ENCODE results near the gene NOTCH4. TPM values are rescaled to one million over a fixed set of nuclear protein-coding genes. Genes with fewer than 3 reads are reported as not detected.
A peak's percentile ranks its signal among the peaks of the same experiment; 100 is the strongest.
"Not testable (repeated sequence)": the region's sequence is repeated elsewhere in the genome, so short reads cannot be mapped to it uniquely, and the experiment has no call there.

The NOTCH4 gene
- total RNA-seq, 1 donor from 2014 or later = 242 TPM

DNA sequence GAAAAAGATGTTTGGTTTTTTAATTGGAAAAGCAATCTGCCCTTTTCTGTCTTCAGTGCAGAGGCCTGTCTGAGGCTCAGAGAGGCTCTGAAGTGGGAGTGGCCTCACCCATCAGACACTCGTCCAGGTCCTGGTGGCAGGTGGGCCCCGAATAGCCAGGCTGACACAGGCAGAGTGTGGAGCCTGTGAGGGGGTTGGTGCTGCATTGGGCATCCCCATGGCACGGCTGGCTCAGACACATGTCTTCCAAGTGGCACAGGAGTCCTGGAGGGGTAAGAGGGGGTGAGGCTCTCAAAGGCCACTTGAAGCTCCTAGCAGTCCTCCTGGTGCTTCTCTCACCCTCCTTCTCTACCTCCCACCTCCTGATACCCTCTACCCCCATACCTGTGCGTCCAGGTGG is 3.8 kb downstream of the NOTCH4 start:
- no peak for DNase-seq (ENCODE audit: extremely low read depth, low read depth, low spot score)

DNA sequence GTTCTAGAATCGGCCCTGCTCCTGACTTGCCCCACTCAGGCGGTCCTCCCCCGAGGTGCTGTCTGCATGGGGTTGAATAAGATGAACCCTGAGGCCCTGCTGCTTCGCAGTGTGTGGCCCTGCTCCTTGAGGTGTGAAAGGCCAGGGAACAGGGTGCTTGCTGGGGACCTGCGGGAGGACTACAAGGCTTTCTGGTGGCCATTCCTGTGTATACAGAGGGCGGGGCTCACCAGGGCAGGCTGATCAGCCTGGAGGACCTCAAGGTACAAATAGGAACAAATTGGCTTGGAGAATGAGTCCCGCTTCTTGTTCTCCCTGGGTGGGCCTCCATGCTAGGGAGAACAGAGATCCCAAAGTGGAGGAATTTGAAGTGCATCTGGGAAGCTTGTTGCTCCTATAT is 5.7 kb downstream of the NOTCH4 start:
- no peak for DNase-seq (ENCODE audit: extremely low read depth, low read depth, low spot score)

DNA sequence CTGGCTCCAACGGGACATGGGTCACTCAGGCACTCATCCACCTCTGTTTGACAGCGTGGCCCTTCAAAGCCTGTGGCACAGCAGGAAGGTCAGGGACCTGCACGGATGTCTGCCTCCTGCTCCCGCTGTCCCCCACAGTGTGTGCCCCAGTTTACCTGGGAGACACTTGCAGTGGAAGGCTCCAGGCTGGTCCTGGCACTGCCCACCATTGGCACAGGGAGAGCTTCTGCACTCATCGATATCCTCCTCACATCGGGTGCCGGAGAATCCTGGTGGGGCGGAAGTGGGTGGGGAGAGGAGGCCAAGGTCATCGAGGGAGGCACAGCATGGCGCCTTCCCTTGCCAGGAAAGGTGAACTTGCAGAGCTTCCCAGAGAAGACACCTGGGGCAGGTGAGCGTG is 6.9 kb downstream of the NOTCH4 start:
- DNase-seq (ENCODE audit: extremely low read depth, low read depth, low spot score) = no peak

DNA sequence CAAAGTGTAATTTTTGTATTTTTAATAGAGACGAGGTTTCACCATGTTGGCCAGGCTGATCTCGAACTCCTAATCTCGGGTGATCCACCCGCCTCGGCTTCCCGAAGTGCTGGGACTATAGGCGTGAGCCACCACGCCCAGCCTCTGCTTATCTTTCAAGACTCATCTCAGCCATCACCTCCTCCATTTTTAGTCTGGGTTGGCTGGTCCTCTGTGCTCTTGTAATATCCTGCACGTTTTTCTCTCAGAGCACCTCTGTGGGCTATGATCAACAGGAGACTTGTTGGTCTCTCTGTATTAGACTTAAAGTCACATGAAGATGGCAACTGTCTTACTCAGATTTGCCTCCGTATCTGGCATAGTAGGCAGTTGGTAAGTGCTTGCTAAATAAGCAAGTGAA is 7.6 kb downstream of the NOTCH4 start:
- DNase-seq (ENCODE audit: extremely low read depth, low read depth, low spot score) = no peak

DNA sequence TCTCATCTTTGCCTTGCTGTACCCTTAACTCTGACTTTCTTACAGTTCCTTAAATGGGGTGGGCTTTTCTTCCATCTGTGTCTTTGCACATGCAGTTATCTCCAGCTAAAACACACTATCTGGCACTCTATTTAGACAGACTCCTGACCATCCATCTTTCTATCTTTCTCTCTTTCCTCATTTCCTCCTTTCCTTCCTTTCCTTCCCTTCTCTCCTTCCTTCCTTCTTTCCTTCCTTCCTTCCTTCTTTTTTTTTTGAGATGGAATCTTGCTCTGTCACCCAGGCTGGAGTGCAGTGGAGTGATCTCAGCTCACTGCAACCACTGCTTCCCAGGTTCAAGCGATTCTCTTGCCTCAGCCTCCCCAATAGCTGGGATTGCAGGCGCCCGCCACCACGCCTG is 8.2 kb downstream of the NOTCH4 start:
- DNase-seq (ENCODE audit: extremely low read depth, low read depth, low spot score) = no peak

DNA sequence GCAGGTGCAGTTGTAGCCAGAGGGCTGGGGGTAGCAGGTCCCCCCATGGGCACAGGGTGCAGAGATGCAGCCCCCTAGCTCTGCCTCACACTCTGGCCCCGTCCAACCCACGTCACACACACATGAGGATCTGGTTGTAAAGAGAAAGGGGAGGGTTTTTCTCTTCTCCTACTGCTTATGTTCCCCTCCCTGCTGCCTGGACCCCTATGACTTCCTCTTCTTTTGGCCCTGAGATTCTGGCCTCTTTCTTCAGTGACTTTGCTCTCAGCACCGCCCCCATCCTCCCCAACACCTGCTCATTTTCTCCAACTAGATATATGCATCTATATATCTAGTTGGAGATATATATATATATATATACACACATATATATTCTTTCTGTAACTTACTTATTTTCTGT is 9.7 kb downstream of the NOTCH4 start:
- no peak for DNase-seq (ENCODE audit: extremely low read depth, low read depth, low spot score)

DNA sequence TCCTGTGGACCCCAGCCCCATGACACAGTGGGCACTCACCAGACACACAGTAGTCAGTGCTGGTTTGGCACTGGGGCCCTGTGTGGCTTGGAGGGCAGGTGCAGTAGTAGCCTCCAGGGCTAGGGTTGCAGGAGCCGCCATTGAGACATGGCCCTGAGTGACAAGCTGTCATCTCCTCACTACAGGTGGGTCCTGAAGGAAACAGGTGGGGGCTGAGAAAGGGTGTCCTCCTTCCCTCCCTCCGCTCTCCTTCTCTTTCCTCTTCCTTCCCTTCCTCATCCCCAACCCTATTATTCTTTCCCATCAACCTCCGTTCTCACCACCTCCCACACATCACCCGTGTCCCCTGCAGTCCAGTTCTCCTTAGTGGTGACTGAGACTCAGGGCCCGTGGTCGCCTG is 10.2 kb downstream of the NOTCH4 start:
- DNase-seq (ENCODE audit: extremely low read depth, low read depth, low spot score) = no peak

DNA sequence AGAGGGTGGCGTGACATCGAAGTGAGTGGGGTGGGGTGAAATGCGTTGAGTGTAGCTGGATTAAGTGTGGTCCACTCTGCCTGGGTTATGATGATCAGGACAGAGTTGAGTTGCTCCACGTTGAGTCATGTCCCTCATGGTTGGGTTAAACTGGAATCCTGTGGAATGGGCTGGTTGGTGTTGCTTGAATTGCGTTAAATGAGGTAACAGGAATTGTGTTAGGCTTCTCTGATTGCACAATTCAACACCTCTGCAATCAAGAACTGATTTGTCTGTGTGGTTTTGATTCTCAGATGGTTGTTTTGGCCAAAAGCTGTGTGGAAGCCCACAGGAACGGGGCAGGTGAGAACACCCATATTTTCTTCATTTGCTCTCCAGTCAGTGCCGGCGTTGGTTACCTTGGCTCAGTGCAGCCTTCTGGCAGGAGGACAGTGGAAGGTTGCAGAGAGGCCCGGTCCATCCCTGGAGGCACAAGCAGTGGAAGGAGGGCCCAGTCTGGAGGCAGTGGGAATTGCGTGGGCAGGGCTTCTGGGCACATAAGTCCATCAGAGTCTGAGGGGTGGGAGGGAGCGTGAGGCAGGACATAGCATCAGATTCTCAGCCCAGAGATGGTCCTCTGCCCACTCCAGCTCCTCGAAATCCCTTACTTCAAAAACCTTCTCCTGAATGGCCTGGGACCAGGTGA is 11.6 kb downstream of the NOTCH4 start:
- DNase-seq (ENCODE audit: extremely low read depth, low read depth, low spot score) = no peak

DNA sequence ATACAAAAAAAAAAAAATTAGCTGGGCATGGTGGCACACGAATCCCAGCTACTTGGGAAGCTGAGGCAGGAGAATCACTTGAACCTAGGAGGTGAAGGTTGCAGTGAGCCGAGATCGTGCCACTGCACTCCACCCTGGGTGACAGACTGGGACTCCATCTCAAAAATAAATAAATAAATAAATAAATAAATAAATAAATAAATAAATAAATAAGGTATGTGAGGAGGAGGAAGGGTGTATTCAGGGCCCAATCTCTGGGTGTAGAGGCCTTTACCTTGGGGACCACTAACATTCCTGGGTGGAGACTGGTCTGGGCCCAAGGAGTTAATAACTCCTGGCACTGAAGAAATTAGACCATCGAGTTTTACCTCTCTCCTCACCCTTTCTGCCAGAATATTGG is 12.4 kb downstream of the NOTCH4 start:
- DNase-seq (ENCODE audit: extremely low read depth, low read depth, low spot score) = not testable (repeated sequence)

DNA sequence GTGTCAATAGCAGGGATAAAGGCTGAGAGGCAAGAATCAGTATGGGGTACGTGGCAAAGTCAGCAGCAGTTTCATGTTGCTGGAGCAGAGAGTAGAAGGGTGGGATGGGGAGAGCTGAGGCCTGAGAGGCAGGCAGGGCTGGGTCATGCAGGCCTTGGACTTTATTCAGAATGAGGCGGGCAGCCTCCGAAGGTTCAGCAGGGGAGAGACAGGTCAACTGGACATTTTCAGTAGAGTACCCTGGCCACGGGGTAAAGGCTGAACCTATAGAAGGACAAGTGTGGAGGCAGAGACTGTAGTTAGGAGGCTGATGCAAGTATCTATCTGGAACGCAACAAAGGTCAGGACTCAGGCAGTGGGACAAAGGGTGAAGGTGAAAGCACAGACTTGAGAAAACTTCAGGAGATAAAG is 13.7 kb downstream of the NOTCH4 start:
- DNase-seq (ENCODE audit: extremely low read depth, low read depth, low spot score) = no peak

DNA sequence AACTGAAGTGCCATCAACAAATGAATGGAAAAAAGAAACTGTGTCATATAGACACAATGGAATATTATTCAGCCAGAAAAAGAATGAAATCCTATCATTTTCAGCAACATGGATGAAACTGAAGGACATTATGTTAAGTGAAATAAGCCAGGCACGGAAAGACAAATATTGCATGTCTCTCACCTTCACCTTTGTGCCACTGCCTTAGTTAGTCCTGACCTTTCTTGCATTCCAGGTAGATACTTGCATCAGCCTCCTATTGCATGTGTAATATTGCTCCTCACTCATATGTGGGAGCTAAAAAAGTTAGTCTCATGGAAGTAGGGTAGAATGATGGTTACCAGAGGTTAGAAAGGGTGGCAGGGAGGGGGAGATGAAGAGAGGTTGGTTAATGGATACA is 14.9 kb downstream of the NOTCH4 start:
- no peak for DNase-seq (ENCODE audit: extremely low read depth, low read depth, low spot score)

DNA sequence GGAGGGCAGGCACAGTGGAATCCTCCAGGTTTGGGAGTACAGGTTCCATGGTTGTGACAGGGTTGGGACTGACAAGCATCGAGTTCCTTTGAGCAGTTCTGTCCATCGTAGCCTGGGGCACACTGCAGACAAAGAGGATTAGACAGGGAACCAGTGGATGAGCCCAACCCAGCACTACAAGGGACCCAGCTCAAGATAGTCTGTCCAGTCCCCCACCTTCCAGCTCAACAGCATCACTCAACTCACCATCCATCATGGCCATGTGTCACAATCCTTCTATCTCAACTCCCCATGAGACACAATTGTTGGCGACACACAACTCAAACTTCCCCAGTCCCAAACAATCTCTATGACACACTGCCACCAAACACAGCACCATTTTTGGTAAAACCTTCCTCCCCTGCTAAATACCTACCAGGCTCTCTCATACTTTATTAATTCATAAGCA is 19.6 kb downstream of the NOTCH4 start:
- no peak for DNase-seq (ENCODE audit: extremely low read depth, low read depth, low spot score)

DNA sequence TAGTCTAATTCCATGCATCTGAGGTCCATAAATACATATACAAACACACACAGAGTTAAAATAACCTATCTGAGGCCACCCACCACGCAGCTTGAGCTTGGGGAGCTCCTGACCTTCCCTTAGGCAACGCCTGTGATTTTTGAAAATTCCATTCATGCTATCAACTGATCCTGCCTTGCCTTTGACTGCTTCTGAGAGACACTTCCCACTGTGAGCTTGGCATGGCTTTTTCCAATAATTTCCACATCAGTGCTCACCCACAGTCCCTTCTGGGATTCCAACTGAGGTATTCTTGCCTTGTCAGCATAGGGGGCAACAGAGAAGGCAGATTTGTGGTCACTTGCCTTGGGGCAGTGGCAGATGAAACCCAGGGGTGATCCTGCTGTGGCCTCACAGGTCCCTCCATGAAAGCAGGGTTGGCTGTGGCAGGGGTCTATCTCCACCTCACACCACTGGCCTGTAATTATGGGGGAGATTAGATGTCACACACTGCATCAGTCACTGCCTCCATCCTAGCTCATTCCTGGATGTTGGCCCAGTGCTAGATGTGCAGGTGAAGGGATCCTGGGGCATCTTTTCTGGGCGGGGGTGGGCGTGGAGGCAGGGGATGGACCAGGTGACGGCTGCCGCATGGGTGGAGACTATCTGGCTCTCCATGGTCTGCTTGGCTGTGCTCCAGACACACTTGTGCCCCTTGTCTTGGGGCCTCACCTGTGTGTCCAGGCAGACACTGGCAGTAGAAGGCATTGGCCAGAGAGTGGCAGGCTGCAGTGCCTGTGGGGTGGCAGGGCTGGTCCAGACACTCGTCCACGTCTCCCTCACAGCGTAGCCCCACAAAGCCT is 20.2 kb downstream of the NOTCH4 start:
- DNase-seq (ENCODE audit: extremely low read depth, low read depth, low spot score) = no peak

DNA sequence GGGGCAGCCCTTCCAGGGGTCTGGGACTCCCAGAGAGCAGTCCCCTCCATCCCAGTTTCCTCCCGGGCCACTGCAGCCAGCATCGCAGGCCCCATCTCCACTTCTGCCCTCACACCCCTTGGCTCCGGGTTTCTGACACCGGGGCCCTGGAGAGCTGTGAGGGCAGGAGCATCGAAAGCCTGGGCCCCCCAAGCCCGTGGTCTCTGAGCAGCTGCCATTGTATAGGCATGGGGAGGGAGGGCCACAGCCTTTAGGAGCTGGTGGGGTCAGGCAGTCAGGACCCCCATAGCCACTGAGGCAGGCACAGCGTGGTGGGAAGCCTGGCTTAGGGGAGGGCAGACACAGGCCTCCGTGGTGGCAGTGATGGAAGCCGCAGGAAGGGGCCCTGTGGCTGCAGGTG is 21.7 kb downstream of the NOTCH4 start:
- no peak for DNase-seq (ENCODE audit: extremely low read depth, low read depth, low spot score)

DNA sequence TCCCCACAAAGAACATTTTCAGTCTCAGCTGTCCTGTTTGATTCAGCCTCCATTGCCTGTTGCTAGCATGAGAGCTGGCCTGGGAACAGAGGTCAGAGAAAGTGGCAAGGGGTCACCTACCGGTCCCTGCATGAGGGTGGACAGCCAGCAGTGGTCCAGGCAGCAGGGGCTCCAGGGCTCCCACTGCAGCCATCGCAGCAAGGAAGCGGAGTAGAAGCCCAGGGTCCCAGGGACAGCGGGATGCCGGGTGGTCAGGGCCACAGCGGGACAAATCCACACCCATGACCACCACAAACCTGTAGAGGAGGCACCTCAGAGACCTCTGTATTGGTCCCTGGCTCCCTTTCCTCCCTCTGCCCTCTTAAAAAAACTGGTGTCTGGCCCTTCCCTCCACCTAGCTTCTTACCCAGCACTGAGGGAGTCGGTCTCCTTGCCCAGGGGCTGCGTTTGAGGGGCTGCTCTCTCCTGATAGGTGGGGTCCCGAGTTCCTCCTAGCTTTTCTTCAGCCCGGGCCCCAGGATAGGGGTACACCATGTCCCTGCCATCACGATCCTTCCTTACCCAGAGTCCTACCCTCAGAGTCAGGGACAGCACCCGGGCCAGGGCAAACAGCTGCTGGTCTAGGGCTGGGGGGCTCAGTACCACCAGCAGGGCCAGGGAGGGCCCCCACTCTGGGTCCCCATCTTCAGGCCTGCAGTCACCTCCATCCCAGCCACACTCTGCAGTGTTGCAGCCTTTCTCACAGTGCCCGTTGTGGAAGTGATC is 23.0 kb downstream of the NOTCH4 start:
- DNase-seq (ENCODE audit: extremely low read depth, low read depth, low spot score) = no peak

DNA sequence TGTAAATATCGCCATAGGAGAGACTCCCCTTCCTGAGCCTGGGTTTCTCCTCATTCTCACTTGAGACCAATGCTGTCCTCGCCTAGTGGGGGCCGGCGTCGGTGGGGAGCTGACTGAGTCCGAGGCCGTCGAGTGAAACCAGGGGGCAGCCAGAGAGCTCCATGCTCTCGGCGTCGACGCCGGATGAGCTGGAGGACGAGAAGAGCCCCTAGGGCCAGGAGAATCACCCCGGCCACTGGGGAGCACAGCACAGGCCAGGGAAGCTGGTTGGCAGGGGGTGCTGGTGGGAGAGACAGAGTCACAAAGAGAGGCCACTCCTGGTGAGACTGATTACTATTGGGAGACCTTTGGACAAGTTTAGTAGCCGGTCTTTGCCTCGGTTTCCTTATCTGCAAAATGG is 25.0 kb downstream of the NOTCH4 start:
- no peak for DNase-seq (ENCODE audit: extremely low read depth, low read depth, low spot score)

DNA sequence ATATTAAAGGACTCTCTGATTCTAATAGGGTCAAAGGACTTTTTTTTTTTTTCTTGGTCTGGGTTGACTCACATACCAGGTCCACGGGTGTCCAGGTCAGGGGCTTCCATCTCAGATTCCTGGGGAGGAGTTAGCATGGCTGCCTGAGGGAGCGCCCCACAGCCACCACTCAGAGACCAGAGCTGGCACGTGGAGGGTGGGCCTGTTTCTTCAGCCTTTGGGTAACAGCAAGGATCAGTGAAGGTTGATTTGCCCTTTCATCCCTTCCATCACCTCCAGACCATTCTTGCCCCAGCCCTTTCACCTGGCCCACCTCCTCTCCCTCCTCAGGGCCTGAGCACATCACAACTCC is 25.5 kb downstream of the NOTCH4 start:
- DNase-seq (ENCODE audit: extremely low read depth, low read depth, low spot score) = no peak

DNA sequence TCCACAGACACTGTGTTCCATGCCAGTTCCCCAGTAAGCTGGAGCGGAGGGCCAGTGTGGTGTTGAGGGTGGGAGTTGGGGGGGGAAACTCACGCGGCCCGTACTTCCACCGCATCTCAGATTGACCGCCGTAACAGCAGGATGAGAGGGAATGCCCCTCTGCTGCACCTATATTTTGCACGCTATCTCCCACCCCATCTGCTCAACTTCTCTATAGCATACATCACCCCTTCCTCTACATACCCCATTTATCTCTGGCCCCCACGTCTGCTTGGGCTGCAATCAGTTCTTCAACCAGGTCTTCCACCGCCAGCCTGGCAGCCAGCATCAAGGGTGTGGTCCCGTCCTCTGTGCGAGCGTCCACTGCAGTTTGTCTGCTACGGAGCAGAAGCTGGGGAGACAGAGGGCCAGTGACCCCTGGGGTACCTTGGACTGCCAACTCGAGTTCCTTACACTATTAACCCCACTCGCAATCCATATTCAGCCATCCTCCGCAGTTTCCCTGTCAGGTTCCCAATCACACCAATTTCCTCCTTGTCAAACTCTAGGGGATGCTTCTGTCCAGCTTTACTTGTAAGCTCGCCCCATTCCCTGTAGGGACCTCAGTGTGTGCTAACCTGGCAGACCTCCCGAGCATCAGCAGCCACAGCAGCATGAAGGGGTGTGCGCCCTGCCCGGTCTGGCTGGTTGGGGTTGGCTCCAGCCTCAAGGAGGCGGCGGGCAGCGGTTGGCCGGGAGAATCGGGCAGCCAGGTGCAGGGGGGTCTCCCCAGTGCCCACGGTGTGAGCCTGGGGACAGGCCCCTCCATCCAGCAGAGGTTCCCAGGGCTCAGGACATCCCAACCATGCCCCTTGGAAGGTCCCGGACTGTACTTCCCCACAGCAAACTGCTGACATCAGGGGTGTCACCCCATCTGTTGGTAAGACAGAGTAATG is 26.9 kb downstream of the NOTCH4 start:
- no peak for DNase-seq (ENCODE audit: extremely low read depth, low read depth, low spot score)

DNA sequence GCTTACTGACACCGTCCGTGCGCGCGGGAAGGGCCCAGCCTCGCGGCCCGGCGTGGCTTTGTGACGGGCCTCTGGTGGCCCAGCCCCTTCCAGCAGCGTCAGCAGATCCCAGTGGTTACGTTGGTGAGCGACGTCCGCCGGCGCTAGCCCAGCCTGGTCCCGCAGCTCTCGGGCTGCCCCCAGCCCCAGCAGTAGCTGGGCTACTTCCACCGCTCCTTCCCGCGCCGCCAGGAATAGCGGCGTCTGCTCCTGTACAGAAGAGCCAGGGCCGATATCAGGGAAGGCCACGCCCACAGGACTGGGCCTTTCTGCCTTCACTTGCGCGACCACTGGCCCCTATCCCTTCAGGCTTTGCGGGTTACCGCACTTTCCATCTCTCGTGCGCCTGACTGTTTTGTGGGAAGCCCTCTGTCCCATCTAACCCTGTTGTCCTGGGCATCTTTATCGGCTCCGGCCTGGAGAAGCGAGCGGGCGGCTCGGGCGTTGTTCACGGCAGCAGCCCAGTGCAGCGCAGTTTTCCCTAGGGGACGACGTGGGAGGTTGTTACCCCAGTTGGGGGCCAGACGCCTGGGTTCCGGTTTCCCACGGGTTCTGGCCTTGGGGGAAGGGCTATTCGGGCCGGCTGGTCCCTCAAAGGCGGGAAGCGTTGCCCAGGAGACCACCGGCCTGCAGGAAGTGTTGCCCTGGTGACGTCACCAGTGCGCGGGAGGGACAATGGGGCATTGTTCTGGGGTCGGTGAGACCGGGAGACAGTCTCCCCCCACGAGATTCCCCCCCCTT is 27.8 kb downstream of the NOTCH4 start:
- peak; percentile 82 for DNase-seq (ENCODE audit: extremely low read depth, low read depth, low spot score)

DNA sequence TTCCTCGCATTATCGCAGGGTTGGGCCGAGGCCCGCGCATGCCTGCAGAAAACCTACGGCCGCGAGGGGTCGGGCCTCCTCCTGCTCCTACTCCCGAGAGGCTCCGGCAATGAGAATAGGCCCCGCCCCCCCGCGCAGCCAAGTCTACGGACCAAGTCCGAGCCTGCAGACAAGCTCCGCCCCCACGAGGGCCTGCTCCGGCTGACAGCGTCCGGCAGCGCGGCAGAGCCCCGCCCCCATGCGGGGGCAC is 28.3 kb downstream of the NOTCH4 start:
- peak; percentile 88 for DNase-seq (ENCODE audit: extremely low read depth, low read depth, low spot score)
